ENCODE data around the gene SEPSECS.
"Not testable (repeated sequence)": the region's sequence is repeated elsewhere in the genome, so short reads cannot be mapped to it uniquely, and the experiment has no call there.

The SEPSECS gene

GRCh38 chr4:25089051-25089763, 71.0 kb downstream of the SEPSECS start:
- ATAC-seq (no peak), DNase-seq (no peak)
- no peak overlapping the region for H3K27ac Mint-ChIP-seq
- peaks cover 32% of the 10 kb centered on the region for H3K27me3 Mint-ChIP-seq
- H3K4me3 Mint-ChIP-seq = no peak overlapping the region
- H3K4me1 Mint-ChIP-seq = peaks cover 9% of the 10 kb centered on the region
- no peaks in the 10 kb centered on the region for H3K36me3 Mint-ChIP-seq (ENCODE audit: low read depth)
- peaks cover 8% of the 10 kb centered on the region for H3K9me3 Mint-ChIP-seq

- Mint-ChIP-seq H3K9me3 (peaks cover 4% of the 10 kb centered on the region), H3K27ac (no peak overlapping the region), H3K4me1 (peaks cover 9% of the 10 kb centered on the region), H3K27me3 (peaks cover 37% of the 10 kb centered on the region), H3K36me3 (ENCODE audit: low read depth) (no peaks in the 10 kb centered on the region), H3K4me3 (no peak overlapping the region)
- DNase-seq (peak; percentile 7), ATAC-seq (no peak)
Observed at GRCh38 chr4:25088093-25088952, 71.9 kb downstream of the SEPSECS start.

- Mint-ChIP-seq H3K27ac (no peak overlapping the region), H3K9me3 (no peaks in the 10 kb centered on the region), H3K4me1 (peaks cover 9% of the 10 kb centered on the region), H3K27me3 (peaks cover 35% of the 10 kb centered on the region), H3K36me3 (ENCODE audit: low read depth) (no peaks in the 10 kb centered on the region), H3K4me3 (no peak overlapping the region)
- DNase-seq (no peak), ATAC-seq (no peak)
Observed at GRCh38 chr4:25085671-25086070, 74.6 kb downstream of the SEPSECS start.

GRCh38 chr4:25083441-25083840, 76.8 kb downstream of the SEPSECS start:
- peaks cover 29% of the 10 kb centered on the region for H3K27me3 Mint-ChIP-seq
- not testable (repeated sequence) for H3K36me3 Mint-ChIP-seq (ENCODE audit: low read depth); ATAC-seq; H3K4me3 Mint-ChIP-seq; H3K4me1 Mint-ChIP-seq; DNase-seq; H3K9me3 Mint-ChIP-seq; H3K27ac Mint-ChIP-seq

- H3K4me3 Mint-ChIP-seq = no peak overlapping the region
- H3K27ac Mint-ChIP-seq = no peak overlapping the region
- no peak for ATAC-seq
- no peaks in the 10 kb centered on the region for H3K4me1 Mint-ChIP-seq
- peaks cover 26% of the 10 kb centered on the region for H3K27me3 Mint-ChIP-seq
- no peak for DNase-seq
- H3K36me3 Mint-ChIP-seq (ENCODE audit: low read depth) = no peaks in the 10 kb centered on the region
- H3K9me3 Mint-ChIP-seq = no peaks in the 10 kb centered on the region
Observed at GRCh38 chr4:25081866-25082471, 78.3 kb downstream of the SEPSECS start.

GRCh38 chr4:25080571-25080970, 79.7 kb downstream of the SEPSECS start:
- DNase-seq = no peak
- no peak overlapping the region for H3K27ac Mint-ChIP-seq
- H3K4me1 Mint-ChIP-seq = no peaks in the 10 kb centered on the region
- H3K27me3 Mint-ChIP-seq = peaks cover 22% of the 10 kb centered on the region
- no peaks in the 10 kb centered on the region for H3K36me3 Mint-ChIP-seq (ENCODE audit: low read depth)
- ATAC-seq = no peak
- no peaks in the 10 kb centered on the region for H3K9me3 Mint-ChIP-seq
- no peak overlapping the region for H3K4me3 Mint-ChIP-seq

GRCh38 chr4:25078523-25078922, 81.7 kb downstream of the SEPSECS start:
- ATAC-seq (no peak), DNase-seq (no peak)
- no peaks in the 10 kb centered on the region for H3K4me1 Mint-ChIP-seq
- H3K9me3 Mint-ChIP-seq = no peaks in the 10 kb centered on the region
- H3K27me3 Mint-ChIP-seq = peaks cover 13% of the 10 kb centered on the region
- no peaks in the 10 kb centered on the region for H3K36me3 Mint-ChIP-seq (ENCODE audit: low read depth)
- H3K27ac Mint-ChIP-seq = no peak overlapping the region
- no peak overlapping the region for H3K4me3 Mint-ChIP-seq

GRCh38 chr4:25076625-25077398, 83.4 kb downstream of the SEPSECS start:
- Mint-ChIP-seq H3K9me3 (no peaks in the 10 kb centered on the region), H3K27ac (no peak overlapping the region), H3K4me1 (no peaks in the 10 kb centered on the region), H3K27me3 (peaks cover 11% of the 10 kb centered on the region), H3K4me3 (no peak overlapping the region), H3K36me3 (ENCODE audit: low read depth) (no peaks in the 10 kb centered on the region)
- no peak for ATAC-seq
- DNase-seq = no peak

GRCh38 chr4:25075851-25076250, 84.4 kb downstream of the SEPSECS start:
- Mint-ChIP-seq H3K36me3 (ENCODE audit: low read depth) (no peaks in the 10 kb centered on the region), H3K4me3 (no peak overlapping the region), H3K27ac (no peak overlapping the region), H3K27me3 (peaks cover 13% of the 10 kb centered on the region), H3K4me1 (no peaks in the 10 kb centered on the region), H3K9me3 (no peaks in the 10 kb centered on the region)
- DNase-seq (no peak), ATAC-seq (no peak)

GRCh38 chr4:25075129-25075528, 85.1 kb downstream of the SEPSECS start:
- DNase-seq (no peak), ATAC-seq (no peak)
- peaks cover 13% of the 10 kb centered on the region for H3K27me3 Mint-ChIP-seq
- no peak overlapping the region for H3K27ac Mint-ChIP-seq
- H3K4me3 Mint-ChIP-seq = no peak overlapping the region
- no peaks in the 10 kb centered on the region for H3K36me3 Mint-ChIP-seq (ENCODE audit: low read depth)
- no peaks in the 10 kb centered on the region for H3K9me3 Mint-ChIP-seq
- no peaks in the 10 kb centered on the region for H3K4me1 Mint-ChIP-seq

GRCh38 chr4:25070545-25070944, 89.7 kb downstream of the SEPSECS start:
- H3K4me1 Mint-ChIP-seq = no peaks in the 10 kb centered on the region
- H3K9me3 Mint-ChIP-seq = no peaks in the 10 kb centered on the region
- DNase-seq = no peak
- no peak overlapping the region for H3K27ac Mint-ChIP-seq
- peaks cover 6% of the 10 kb centered on the region for H3K27me3 Mint-ChIP-seq
- no peak for ATAC-seq
- H3K4me3 Mint-ChIP-seq = no peak overlapping the region
- H3K36me3 Mint-ChIP-seq (ENCODE audit: low read depth) = no peaks in the 10 kb centered on the region

Measured in activated naive CD8-positive, alpha-beta T cell treated with anti-CD3 and anti-CD28 coated beads, Interleukin-2, amount 50 U/mL, for 24 hours (primary cell).